Measurements from ENCODE around the gene ZSCAN5A.
"Not testable (repeated sequence)": the region's sequence is repeated elsewhere in the genome, so short reads cannot be mapped to it uniquely, and the experiment has no call there.

DNA sequence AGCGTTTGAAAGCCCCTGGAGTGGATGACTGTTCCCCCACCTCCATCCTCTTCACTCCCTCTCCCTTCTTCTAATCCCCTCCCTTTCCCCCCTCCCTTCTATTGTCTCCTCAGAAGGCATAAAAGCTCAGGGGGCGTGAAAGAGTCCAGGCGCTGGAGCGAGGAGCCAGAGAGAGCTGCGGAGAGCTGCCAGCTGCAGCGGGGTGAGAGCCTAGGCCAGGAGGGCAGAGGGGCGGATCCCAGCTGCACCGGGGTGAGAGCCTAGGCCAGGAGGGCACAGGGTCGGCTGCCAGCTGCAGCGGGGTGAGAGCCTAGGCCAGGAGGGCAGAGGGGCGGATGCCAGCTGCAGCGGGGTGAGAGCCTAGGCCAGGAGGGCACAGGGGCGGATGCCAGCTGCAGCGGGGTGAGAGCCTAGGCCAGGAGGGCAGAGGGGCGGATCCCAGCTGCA is 138.8 kb downstream of the ZSCAN5A start, which contains the start of gene GALP:
- TF ChIP-seq ARNTL (CRISPR knock-in tag; IDR thresholded peaks at IDR 0.05; ENCODE audit: borderline replicate concordance, low read depth); GLIS3 (CRISPR knock-in tag; IDR thresholded peaks at IDR 0.05); ZFP3 (CRISPR knock-in tag; IDR thresholded peaks at IDR 0.05); CREB5 (CRISPR knock-in tag; IDR thresholded peaks at IDR 0.05; ENCODE audit: low read depth); POU6F1 (CRISPR knock-in tag; IDR thresholded peaks at IDR 0.05; ENCODE audit: borderline replicate concordance, low read depth); ISL1 (CRISPR knock-in tag; IDR thresholded peaks at IDR 0.05): not testable (repeated sequence)

Measured in SK-N-SH treated with all-trans-retinoic acid at 6 μM for 48 hours (cell line).